HG02840 (cell line): ENCODE data around the gene SGTB.
"Not testable (repeated sequence)": the region's sequence is repeated elsewhere in the genome, so short reads cannot be mapped to it uniquely, and the experiment has no call there.

Experiments
- ATAC-seq: cut with Tn5 transposase; IDR thresholded peaks from one replicate; pipeline ENCODE4 v1.9.1; 2021; ENCODE audit warnings: mild to moderate bottlenecking, moderate library complexity, moderate number of reproducible peaks; ENCODE audit not compliant: unreplicated experiment, low FRiP score

Gene SGTB

DNA sequence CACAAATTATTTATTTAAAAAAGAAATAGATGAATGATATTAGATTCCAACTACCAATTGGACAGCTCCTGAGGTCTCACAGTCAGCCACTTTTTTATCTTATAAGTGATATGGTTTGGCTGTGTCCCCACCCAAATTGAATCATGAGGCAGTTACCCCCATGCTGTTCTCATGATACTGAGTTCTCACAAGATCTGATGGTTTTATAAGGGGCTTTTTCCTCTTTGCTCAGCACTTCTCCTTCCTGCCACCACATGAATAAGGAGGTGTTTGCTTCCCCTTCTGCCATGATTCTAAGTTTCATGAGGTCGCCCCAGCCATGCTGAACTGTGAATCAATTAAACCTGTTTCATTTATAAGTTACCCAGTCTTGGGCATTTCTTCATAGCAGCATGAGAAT lies 13.0 kb upstream of the SGTB start:
- ATAC-seq, result no peak

DNA sequence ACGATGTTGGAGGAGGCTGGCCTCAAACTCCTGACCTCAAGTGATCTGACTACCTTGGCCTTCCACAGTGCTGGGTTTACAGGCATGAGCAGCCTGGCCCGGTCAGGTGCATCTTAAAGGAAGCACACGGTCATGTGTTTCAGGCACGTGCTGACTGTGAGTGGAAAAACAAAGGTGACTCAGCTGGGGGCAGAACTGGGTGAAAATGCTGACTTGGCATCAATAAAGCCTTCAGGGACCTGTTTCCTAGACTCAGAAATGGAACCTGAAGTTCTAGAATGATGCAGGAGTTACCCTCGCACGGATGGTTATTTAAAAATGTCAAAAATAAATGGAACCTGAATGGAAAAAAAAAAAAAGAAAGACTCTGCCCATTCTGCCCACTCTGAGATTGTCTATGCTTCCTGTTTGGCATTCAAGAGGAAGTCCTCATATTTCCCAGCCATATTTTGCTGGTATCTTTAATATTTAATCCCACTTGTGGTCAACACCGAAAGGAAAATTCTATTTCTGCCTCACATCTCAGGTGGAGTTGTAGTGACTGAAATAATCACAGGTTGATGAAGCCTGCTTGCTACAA lies 12.4 kb upstream of the SGTB start:
- ATAC-seq, result not testable (repeated sequence)

DNA sequence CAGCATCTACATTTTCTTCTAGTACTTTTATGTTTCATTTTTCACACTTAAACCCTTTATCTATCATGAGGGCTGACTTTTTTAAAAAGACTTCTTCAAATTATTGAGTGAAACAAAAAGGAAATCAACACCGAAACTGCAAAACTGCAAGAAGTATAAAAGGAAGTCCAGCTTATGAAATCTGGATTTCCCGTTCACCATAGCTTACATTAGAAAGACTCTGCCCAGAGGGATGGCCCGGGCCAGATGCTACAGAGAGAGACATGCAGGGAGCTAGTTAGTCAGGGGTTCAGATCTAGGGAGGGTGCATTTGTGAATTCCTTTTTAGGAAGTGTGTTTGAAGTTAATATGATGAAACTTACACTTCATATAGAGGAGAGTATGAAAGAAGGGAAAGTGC lies 10.1 kb upstream of the SGTB start:
- ATAC-seq, result not testable (repeated sequence)

- no peak for ATAC-seq
Observed at GRCh38 chr5:65730910-65731309, 9.0 kb upstream of the SGTB start.

GRCh38 chr5:65728218-65728617 lies 6.3 kb upstream of the SGTB start:
- no peak for ATAC-seq

- ATAC-seq, result no peak
Observed at GRCh38 chr5:65727491-65728156, 5.7 kb upstream of the SGTB start.

GRCh38 chr5:65722575-65723403 lies 880 bp upstream of the SGTB start:
- ATAC-seq, result no peak

GRCh38 chr5:65721050-65721719 lies 724 bp downstream of the SGTB start:
- ATAC-seq, result peak; percentile 16

DNA sequence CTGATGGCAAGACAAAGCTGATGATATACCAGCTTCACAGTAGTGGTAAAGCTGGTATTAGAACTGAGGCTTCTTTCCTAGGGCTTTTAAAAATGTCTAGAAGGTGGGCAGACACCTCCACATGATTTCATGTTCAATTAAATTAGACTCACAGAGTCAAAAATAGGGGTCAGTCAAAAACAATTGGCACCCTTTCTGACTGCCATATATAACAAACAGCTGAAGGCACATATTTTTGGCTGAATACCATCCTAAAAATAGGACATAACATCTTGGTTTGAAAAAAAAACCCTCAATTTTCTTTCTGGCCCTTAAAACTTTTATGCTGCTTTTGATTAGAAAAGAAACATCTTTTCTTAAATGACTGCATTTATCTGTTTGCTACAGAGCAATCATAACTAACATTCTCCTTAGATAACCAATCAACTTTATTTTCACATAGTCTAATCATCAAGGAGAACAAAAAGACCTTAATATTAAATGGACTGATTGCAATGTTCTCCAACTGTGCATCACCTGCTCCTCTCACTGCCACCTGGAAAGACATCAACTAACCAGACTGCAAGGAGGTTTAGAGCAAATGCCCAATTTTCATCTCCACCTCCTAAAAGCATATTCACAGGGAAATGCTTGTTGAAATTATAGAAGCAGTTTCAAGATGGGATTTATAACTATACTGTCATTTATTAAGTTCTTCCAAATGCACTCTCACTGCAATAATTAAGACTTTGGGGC lies 3.2 kb downstream of the SGTB start:
- no peak for ATAC-seq

- ATAC-seq, result no peak
Observed at GRCh38 chr5:65708145-65708544, 13.8 kb downstream of the SGTB start.

GRCh38 chr5:65707663-65708062 lies 14.2 kb downstream of the SGTB start:
- no peak for ATAC-seq

- ATAC-seq, result no peak
Observed at GRCh38 chr5:65704621-65705239, 17.2 kb downstream of the SGTB start.

- ATAC-seq, result no peak
Observed at GRCh38 chr5:65702036-65702435, 19.9 kb downstream of the SGTB start.

- ATAC-seq, result no peak
Observed at GRCh38 chr5:65699338-65699737, 22.6 kb downstream of the SGTB start.

DNA sequence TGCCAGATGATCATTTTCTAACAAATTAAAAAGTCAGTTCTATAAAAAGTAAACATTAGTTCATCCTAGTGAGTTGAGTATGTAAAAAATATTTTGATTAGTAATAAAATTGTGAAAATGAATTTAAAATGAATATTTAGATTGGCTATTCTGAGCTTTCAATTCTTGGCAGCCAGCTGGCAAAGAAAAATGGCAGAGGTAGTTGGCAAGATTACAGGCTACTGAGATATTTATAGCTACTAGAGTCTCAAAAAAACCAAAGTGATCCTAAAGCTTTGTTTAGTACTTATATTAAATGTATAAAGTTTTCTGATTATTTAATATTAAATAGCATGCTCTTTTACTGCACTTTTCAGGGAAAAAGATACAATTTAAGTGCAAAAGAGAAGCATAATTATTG lies 25.0 kb downstream of the SGTB start:
- no peak for ATAC-seq

DNA sequence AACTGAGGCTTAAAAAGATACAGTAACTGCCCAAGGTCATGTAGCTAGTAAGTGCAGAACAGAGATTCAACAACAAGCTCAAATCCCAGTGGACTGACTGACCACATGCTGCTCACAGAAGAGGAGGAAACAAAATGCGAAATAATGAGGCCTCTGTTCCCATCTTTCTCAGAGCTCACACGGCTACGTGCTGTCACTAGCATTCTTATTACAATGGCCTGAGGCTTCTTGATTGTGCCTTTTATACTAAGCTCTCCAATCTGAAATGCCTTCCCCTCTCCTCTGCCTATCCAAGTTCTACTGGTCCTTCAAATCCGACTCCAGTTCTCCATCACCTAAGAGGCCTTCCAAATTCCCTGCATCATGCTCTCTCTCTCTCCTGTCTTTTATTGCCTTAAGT lies 26.0 kb downstream of the SGTB start:
- ATAC-seq, result no peak

GRCh38 chr5:65695162-65695755 lies 26.6 kb downstream of the SGTB start:
- no peak for ATAC-seq

DNA sequence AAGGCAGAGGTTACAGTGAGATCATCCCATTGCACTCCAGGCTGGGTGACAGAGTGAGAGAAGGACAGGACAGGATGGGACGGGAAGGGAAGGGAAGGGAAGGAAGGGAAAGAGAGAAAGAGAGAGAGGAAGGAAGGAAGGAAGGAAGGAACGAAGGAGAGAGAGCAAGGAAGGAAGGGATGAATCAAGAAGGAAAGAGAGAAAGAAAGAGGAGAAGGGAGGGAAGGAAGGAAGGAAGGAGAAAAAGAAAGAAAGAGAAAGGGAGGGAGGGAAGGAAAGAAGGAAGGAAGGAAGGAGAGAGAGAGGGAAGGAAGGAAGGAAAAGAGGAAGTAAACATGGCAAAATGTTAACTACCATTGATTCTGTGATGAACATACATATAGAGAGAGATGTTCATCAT lies 28.8 kb downstream of the SGTB start:
- ATAC-seq, result no peak

- ATAC-seq, result no peak
Observed at GRCh38 chr5:65682148-65682547, 39.8 kb downstream of the SGTB start.

DNA sequence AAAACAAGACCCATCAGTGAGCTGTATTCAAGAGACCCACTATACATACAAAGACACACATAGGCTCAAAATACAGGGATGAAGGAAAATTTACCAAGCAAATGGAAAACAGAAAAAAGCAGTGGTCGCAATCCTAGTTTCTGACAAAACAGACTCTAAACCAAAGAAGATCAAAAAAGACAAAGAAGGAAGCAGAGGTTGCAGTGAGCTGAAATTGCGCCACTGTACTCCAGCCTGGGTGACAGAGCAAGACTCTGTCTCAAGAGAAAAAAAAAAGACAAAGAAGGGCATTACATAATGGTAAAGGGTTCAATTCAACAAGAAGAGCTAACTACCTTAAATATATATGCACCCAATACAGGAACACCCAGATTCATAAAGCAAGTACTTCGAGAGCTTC lies 45.9 kb downstream of the SGTB start:
- not testable (repeated sequence) for ATAC-seq
